ENCODE results near the gene PALM.

Gene PALM

DNA sequence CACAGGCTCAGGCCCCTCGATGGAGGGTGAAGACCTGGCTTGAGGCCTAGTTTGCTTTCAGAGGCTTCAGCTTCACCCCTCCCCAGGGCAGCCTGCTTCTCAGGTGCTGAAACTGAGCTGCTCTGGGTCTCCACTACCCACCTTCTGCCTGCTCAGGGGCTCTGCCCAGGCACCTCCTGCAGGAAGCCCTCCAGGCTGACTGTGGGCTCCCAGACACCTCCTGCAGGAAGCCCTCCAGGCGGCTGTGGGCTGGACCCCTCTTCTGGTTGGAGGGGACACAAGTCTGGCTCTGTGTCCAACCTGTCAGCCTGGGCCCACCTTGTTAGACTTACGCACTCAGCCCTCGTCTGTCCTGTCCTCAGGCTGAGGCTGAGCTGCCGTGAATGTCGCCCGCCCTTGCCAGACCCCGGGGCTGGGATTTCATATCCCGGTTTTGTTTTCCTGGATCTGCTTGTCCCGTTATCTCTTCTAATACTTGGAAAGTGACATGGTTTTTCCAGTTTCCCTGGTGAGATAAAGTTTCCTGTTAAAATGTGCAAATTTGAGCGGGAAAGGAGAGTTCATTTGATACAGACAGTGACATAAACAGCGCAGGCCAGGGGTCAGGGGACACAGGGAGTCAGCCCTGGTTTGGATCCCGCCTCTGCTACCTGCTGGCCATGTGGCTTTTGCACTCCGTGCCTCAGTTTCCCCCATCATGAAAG is 21.4 kb downstream of the PALM start:
- TF ChIP-seq, protein P1, sequence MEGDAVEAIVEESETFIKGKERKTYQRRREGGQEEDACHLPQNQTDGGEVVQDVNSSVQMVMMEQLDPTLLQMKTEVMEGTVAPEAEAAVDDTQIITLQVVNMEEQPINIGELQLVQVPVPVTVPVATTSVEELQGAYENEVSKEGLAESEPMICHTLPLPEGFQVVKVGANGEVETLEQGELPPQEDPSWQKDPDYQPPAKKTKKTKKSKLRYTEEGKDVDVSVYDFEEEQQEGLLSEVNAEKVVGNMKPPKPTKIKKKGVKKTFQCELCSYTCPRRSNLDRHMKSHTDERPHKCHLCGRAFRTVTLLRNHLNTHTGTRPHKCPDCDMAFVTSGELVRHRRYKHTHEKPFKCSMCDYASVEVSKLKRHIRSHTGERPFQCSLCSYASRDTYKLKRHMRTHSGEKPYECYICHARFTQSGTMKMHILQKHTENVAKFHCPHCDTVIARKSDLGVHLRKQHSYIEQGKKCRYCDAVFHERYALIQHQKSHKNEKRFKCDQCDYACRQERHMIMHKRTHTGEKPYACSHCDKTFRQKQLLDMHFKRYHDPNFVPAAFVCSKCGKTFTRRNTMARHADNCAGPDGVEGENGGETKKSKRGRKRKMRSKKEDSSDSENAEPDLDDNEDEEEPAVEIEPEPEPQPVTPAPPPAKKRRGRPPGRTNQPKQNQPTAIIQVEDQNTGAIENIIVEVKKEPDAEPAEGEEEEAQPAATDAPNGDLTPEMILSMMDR (IDR thresholded peaks at IDR 0.05; ENCODE audit: low read length), result no peak
- no peak for TF ChIP-seq EZH2 (IDR thresholded peaks at IDR 0.05; ENCODE audit: borderline replicate concordance, low read length)
- Histone ChIP-seq H2AFZ (ENCODE audit: low read length) (no peak overlapping the region), H3K79me2 (ENCODE audit: insufficient read depth, low read length) (no peaks in the 10 kb centered on the region), H3F3A (ENCODE audit: insufficient read depth, low read length) (no peaks in the 10 kb centered on the region), H3K4me2 (ENCODE audit: low read length) (no peak overlapping the region), H3K27ac (ENCODE audit: low read depth, low read length, poor library complexity, severe bottlenecking) (no peak overlapping the region), H3K4me1 (ENCODE audit: insufficient read depth, low read length, severe bottlenecking) (no peaks in the 10 kb centered on the region), H3K4me3 (ENCODE audit: low read depth, low read length, poor library complexity, severe bottlenecking) (no peak overlapping the region), H4K20me1 (ENCODE audit: insufficient read depth, low read length) (no peaks in the 10 kb centered on the region), H3K36me3 (ENCODE audit: insufficient read depth, low read length) (no peaks in the 10 kb centered on the region), H3K9ac (ENCODE audit: low read length) (no peak overlapping the region), H3K9me3 (ENCODE audit: low read length) (no peaks in the 10 kb centered on the region), H3K9me2 (ENCODE audit: low read depth, low read length) (no peaks in the 10 kb centered on the region), H3K27me3 (ENCODE audit: insufficient read depth, low read length) (peaks cover 16% of the 10 kb centered on the region; the same call in 1 of the 2 replicates)

DNA sequence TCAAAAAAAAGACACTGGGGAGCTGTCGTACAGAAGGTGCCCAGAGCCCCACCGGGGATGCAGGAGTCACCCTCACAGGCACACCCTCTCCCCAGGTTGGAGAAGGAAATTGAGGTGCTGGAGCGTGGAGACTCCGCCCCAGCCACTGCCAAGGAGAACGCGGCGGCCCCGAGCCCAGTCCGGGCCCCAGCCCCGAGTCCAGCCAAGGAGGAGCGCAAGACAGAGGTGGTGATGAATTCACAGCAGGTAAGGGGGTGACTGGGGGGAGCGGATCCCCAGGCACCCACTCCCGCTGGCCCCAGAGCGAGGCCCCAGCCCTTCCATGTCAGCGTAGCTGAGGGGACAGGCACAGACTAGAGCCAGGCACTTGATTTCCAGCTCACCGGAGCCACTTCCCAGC is 22.3 kb downstream of the PALM start:
- TF ChIP-seq, protein P1 (IDR thresholded peaks at IDR 0.05; ENCODE audit: low read length), result no peak
- no peak for TF ChIP-seq EZH2 (IDR thresholded peaks at IDR 0.05; ENCODE audit: borderline replicate concordance, low read length)
- Histone ChIP-seq H3K27ac (ENCODE audit: low read depth, low read length, poor library complexity, severe bottlenecking) (no peak overlapping the region), H3F3A (ENCODE audit: insufficient read depth, low read length) (no peaks in the 10 kb centered on the region), H3K36me3 (ENCODE audit: insufficient read depth, low read length) (no peaks in the 10 kb centered on the region), H4K20me1 (ENCODE audit: insufficient read depth, low read length) (no peaks in the 10 kb centered on the region), H3K9me3 (ENCODE audit: low read length) (no peaks in the 10 kb centered on the region), H3K4me2 (ENCODE audit: low read length) (no peak overlapping the region), H3K9me2 (ENCODE audit: low read depth, low read length) (no peaks in the 10 kb centered on the region), H3K9ac (ENCODE audit: low read length) (no peak overlapping the region), H3K4me3 (ENCODE audit: low read depth, low read length, poor library complexity, severe bottlenecking) (no peak overlapping the region), H2AFZ (ENCODE audit: low read length) (no peak overlapping the region), H3K4me1 (ENCODE audit: insufficient read depth, low read length, severe bottlenecking) (no peaks in the 10 kb centered on the region), H3K27me3 (ENCODE audit: insufficient read depth, low read length) (peaks cover 16% of the 10 kb centered on the region; the same call in 1 of the 2 replicates), H3K79me2 (ENCODE audit: insufficient read depth, low read length) (no peaks in the 10 kb centered on the region)

- Histone ChIP-seq H3K9ac (ENCODE audit: low read length) (no peak overlapping the region), H3K27me3 (ENCODE audit: insufficient read depth, low read length) (peaks cover 16% of the 10 kb centered on the region; the same call in 1 of the 2 replicates), H3K4me3 (ENCODE audit: low read depth, low read length, poor library complexity, severe bottlenecking) (no peak overlapping the region), H3K9me3 (ENCODE audit: low read length) (no peaks in the 10 kb centered on the region), H3F3A (ENCODE audit: insufficient read depth, low read length) (no peaks in the 10 kb centered on the region), H3K9me2 (ENCODE audit: low read depth, low read length) (no peaks in the 10 kb centered on the region), H3K4me1 (ENCODE audit: insufficient read depth, low read length, severe bottlenecking) (no peaks in the 10 kb centered on the region), H3K79me2 (ENCODE audit: insufficient read depth, low read length) (no peaks in the 10 kb centered on the region), H4K20me1 (ENCODE audit: insufficient read depth, low read length) (no peaks in the 10 kb centered on the region), H3K27ac (ENCODE audit: low read depth, low read length, poor library complexity, severe bottlenecking) (no peak overlapping the region), H2AFZ (ENCODE audit: low read length) (no peak overlapping the region), H3K4me2 (ENCODE audit: low read length) (no peak overlapping the region), H3K36me3 (ENCODE audit: insufficient read depth, low read length) (no peaks in the 10 kb centered on the region)
- TF ChIP-seq, protein P1 (IDR thresholded peaks at IDR 0.05; ENCODE audit: low read length), result no peak
- no peak for TF ChIP-seq EZH2 (IDR thresholded peaks at IDR 0.05; ENCODE audit: borderline replicate concordance, low read length)
These were observed 23.7 kb downstream of the PALM start for GRCh38 chr19:732148-733069.

Data from OCI-LY1 (cell line).